Caco-2 (cell line): ENCODE data around the gene ZMYM3. TPM values are rescaled to one million over a fixed set of nuclear protein-coding genes. Genes with fewer than 3 reads are reported as not detected.

Source experiments
- BruUV-seq: library from RNA; stranded (reverse); fragments of 400-500 nt; replicated peaks from 2 replicates; lab custom pipeline; 2021; lab: Mats Ljungman, UMichigan
- CTCF ChIA-PET: fragments of 300-600 bp; sonication (Branson Sonifier 250); formaldehyde crosslinking; loops from one replicate; lab custom pipeline; 2022; ENCODE audit warnings: antibody characterized with exemption; lab: Charles Lee
- POLR2A ChIA-PET: fragments of 300-600 bp; sonication (Branson Sonifier 250); formaldehyde crosslinking; loops from one replicate; lab custom pipeline; 2022; ENCODE audit warnings: antibody characterized with exemption; lab: Charles Lee
- DNase-seq, 2 experiments: peaks; one replicate each; pipeline versions ENCODE4 v3.0.0 to v3.0.0-alpha.2; 2020 to 2022
- H3K27me3 ChIP-seq: replicated peaks from 2 replicates; pipeline ENCODE4 v1.6.0; 2011; ENCODE audit warnings: low read length; ENCODE audit not compliant: control insufficient read depth, insufficient read depth
- H3K36me3 ChIP-seq: 2 replicates; pipeline ENCODE4 v1.5.1; 2011; ENCODE audit warnings: low read length; ENCODE audit not compliant: control insufficient read depth, insufficient read depth
- H3K4me1 ChIP-seq: fragments of 250-450 bp; sonication (Bioruptor Pico); 2 replicates; pipeline ENCODE4 v1.5.1; 2020; ENCODE audit warnings: mild to moderate bottlenecking
- H3K4me3 ChIP-seq: 2 replicates; pipeline ENCODE4 v1.5.1; 2011; ENCODE audit warnings: low read depth, mild to moderate bottlenecking, control low read depth, low read length
- H3K9me3 ChIP-seq: fragments of 250-450 bp; sonication (Bioruptor Pico); 2 replicates; pipeline ENCODE4 v1.5.1; 2020; ENCODE audit warnings: mild to moderate bottlenecking, moderate library complexity
- H3K27ac Mint-ChIP-seq: one replicate; pipeline ENCODE4 v1.8.0; 2022; ENCODE audit warnings: mixed read lengths; ENCODE audit not compliant: unreplicated experiment
- H3K27me3 Mint-ChIP-seq: one replicate; pipeline ENCODE4 v1.8.0; 2022; ENCODE audit warnings: mixed read lengths; ENCODE audit not compliant: insufficient read depth, unreplicated experiment
- H3K36me3 Mint-ChIP-seq: one replicate; pipeline ENCODE4 v1.8.0; 2022; ENCODE audit warnings: mild to moderate bottlenecking, mixed read lengths; ENCODE audit not compliant: insufficient read depth, unreplicated experiment
- H3K4me1 Mint-ChIP-seq: one replicate; pipeline ENCODE4 v1.8.0; 2022; ENCODE audit warnings: low read depth, mixed read lengths; ENCODE audit not compliant: unreplicated experiment
- H3K4me3 Mint-ChIP-seq: one replicate; pipeline ENCODE4 v1.8.0; 2022; ENCODE audit warnings: mild to moderate bottlenecking, moderate library complexity, mixed read lengths; ENCODE audit not compliant: unreplicated experiment
- H3K9me3 Mint-ChIP-seq: one replicate; pipeline ENCODE4 v1.8.0; 2022; ENCODE audit warnings: mixed read lengths; ENCODE audit not compliant: unreplicated experiment
- intact Hi-C: fragments of 100-400 bp; cut with micrococcal nuclease; formaldehyde crosslinking; loops from one replicate; pipeline ENCODE4 v1.10.0; 2022; ENCODE audit not compliant: unreplicated experiment
- total RNA-seq: library from RNA; stranded (reverse); gene quantifications from 2 replicates; pipeline ENCODE4 v1.2.3, GENCODE V29; 2022
- TF ChIP-seq, protein P1 (sequence below), 2 experiments: fragments of 200-600 bp in 1 of 2; IDR thresholded peaks; 1 replicate in 1 of 2; 2 replicates in 1 of 2; pipeline versions ENCODE4 v1.5.1 to v1.8.0; 2011 to 2022; ENCODE audit warnings: antibody characterized with exemption in 1 of 2, control low read depth in 1 of 2, inconsistent platforms in 1 of 2, low read depth in 1 of 2, low read length in 1 of 2, mild to moderate bottlenecking in 1 of 2, moderate library complexity in 1 of 2; ENCODE audit not compliant: insufficient read depth in 1 of 2, severe bottlenecking in 1 of 2, unreplicated experiment in 1 of 2

ZMYM3 gene
- total RNA-seq, 1 experiment from 2014 or later = 55.1 TPM

DNA sequence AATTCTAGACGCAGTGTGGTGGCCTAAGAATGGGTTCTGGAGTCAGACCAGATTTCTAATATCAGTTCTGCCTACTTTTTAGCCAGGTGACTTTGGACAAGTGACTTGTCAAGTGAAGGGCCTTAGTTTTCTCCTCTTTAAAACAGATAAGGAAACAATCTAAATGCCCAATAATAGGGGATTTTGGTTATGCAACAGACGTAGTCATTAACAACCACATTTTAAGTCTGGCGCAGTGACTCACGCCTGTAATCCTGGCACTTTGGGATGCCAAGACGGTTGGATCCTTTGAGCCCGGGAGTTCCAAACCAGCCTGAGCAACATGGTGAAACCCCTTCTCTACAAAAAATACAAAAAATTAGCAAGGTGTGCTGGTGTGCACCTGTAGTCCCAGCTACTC, 2.1 kb upstream of the ZMYM3 start:
- peaks cover 7% of the 10 kb centered on the region for H3K4me1 Mint-ChIP-seq
- no peak for DNase-seq
- BruUV-seq = no TSS peak
- no peaks in the 10 kb centered on the region for H3K9me3 ChIP-seq
- ChIA-PET POLR2A (no interaction called here), CTCF (no interaction called here)
- H3K27ac Mint-ChIP-seq = peak overlapping the region; percentile 82
- TF ChIP-seq, protein P1, sequence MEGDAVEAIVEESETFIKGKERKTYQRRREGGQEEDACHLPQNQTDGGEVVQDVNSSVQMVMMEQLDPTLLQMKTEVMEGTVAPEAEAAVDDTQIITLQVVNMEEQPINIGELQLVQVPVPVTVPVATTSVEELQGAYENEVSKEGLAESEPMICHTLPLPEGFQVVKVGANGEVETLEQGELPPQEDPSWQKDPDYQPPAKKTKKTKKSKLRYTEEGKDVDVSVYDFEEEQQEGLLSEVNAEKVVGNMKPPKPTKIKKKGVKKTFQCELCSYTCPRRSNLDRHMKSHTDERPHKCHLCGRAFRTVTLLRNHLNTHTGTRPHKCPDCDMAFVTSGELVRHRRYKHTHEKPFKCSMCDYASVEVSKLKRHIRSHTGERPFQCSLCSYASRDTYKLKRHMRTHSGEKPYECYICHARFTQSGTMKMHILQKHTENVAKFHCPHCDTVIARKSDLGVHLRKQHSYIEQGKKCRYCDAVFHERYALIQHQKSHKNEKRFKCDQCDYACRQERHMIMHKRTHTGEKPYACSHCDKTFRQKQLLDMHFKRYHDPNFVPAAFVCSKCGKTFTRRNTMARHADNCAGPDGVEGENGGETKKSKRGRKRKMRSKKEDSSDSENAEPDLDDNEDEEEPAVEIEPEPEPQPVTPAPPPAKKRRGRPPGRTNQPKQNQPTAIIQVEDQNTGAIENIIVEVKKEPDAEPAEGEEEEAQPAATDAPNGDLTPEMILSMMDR (IDR thresholded peaks at IDR 0.05; ENCODE audit: insufficient read depth in 1 of 2, low read depth in 1 of 2, low read length in 1 of 2, severe bottlenecking in 1 of 2, unreplicated experiment in 1 of 2) = no peak
- peaks cover 15% of the 10 kb centered on the region; the same call in 1 of the 2 replicates for H3K4me1 ChIP-seq
- H3K27me3 ChIP-seq = no peaks in the 10 kb centered on the region
- no peak overlapping the region for H3K4me3 ChIP-seq
- H3K27me3 Mint-ChIP-seq = no peaks in the 10 kb centered on the region
- peaks cover 20% of the 10 kb centered on the region for H3K36me3 Mint-ChIP-seq
- H3K4me3 Mint-ChIP-seq = peak overlapping the region; percentile 85
- intact Hi-C loops = no loop called here
- no peaks in the 10 kb centered on the region; the same call in 1 of the 2 replicates for H3K36me3 ChIP-seq
- H3K9me3 Mint-ChIP-seq = no peaks in the 10 kb centered on the region

DNA sequence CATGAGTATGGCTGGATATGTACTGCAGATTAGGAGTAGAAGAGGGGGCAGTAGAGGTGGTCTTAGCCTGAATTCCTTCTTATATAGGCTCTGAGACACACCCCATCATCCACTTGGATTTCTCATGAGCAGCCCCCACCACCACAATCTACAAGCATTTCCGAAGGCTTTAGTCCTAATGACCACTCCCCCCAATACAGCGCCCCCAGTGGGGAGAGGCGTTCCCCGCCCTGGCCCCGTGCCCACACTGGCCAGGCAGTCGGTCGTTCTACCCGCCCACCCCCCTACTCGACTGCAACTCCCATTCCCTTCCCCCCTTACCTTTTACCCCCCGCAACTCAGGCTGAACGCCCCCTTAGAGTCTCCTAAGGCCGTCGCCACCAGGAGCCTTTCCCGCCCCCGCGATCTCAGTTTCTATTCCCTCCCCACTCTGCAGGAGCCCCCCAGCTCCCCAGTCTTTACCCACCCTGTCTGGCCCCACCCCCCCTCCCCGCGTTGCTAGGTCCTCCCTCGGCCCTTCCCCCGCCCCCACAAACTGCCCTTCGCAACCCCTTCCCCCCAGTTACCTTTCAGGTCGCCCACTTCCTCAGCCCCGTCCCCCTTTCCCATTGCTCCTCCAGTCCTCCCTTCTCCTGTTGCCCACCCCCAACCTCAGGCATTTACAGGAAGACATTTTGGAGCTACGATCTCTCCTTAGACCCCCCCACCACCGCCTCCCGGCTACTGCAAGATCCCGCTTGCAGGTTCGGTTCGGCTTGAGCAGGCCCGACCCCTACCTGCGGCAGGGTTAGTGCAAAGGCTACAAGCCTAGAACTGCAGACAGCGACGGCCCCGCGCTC, 468 bp downstream of the ZMYM3 start:
- H3K4me1 Mint-ChIP-seq = peaks cover 7% of the 10 kb centered on the region
- ChIA-PET CTCF (no interaction called here), POLR2A (interaction anchor here (1.1 to 2.0 kb wide), 2 partner anchors 30 to 70 kb away, joined by 5 to 11 read pairs; partner anchors contain the start of gene NONO)
- H3K9me3 Mint-ChIP-seq = no peaks in the 10 kb centered on the region
- peak overlapping the region; percentile 82 for H3K27ac Mint-ChIP-seq
- intact Hi-C loops = loop anchor here (1.0 to 5.0 kb wide), 2 partner anchors 70 to 114 kb away; partner anchors contain the start of gene TAF1
- H3K4me1 ChIP-seq = peaks cover 15% of the 10 kb centered on the region; the same call in 1 of the 2 replicates
- no peaks in the 10 kb centered on the region; the same call in 1 of the 2 replicates for H3K36me3 ChIP-seq
- peaks cover 30% of the 10 kb centered on the region for H3K36me3 Mint-ChIP-seq
- no peaks in the 10 kb centered on the region for H3K27me3 Mint-ChIP-seq
- peak overlapping the region; percentile 85 for H3K4me3 Mint-ChIP-seq
- DNase-seq = peak; percentile 48 to 64
- no peaks in the 10 kb centered on the region for H3K9me3 ChIP-seq
- TF ChIP-seq, protein P1 (IDR thresholded peaks at IDR 0.05; ENCODE audit: insufficient read depth in 1 of 2, low read depth in 1 of 2, low read length in 1 of 2, severe bottlenecking in 1 of 2, unreplicated experiment in 1 of 2) = peak; percentile 40 to 54
- H3K4me3 ChIP-seq = peak overlapping the region; percentile 89
- BruUV-seq = no TSS peak
- no peaks in the 10 kb centered on the region for H3K27me3 ChIP-seq

DNA sequence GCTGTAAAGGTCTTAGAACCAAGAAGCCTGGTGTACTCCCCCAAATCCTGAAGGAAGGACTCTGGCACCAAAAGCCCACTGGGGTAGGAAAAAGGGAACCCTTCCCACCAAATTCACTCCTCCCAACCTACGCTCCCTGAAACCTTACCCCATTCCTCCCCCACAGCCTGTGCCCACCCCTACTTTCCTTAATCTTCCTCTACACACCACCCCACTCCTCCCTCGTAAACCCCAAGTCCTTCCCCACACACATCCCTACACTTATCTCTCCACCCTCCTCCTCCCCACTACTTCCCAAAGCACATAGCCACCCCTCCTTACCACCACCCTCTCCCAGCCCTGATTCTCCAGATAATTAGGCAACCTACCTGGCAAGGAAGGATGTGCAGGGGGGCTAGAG, 1.7 kb downstream of the ZMYM3 start:
- TF ChIP-seq, protein P1 (IDR thresholded peaks at IDR 0.05; ENCODE audit: insufficient read depth in 1 of 2, low read depth in 1 of 2, low read length in 1 of 2, severe bottlenecking in 1 of 2, unreplicated experiment in 1 of 2) = no peak
- Histone ChIP-seq H3K9me3 (no peaks in the 10 kb centered on the region), H3K27me3 (no peaks in the 10 kb centered on the region), H3K4me1 (peaks cover 15% of the 10 kb centered on the region; the same call in 1 of the 2 replicates), H3K36me3 (no peaks in the 10 kb centered on the region; the same call in 1 of the 2 replicates), H3K4me3 (peak overlapping the region; percentile 5; the same call in 1 of the 2 replicates)
- CTCF ChIA-PET = no interaction called here
- DNase-seq = no peak
- no peak overlapping the region for H3K4me3 Mint-ChIP-seq
- H3K4me1 Mint-ChIP-seq = peaks cover 7% of the 10 kb centered on the region
- H3K9me3 Mint-ChIP-seq = no peaks in the 10 kb centered on the region
- H3K27ac Mint-ChIP-seq = no peak overlapping the region
- intact Hi-C loops = loop anchor here (5.0 kb wide), 1 partner anchor 115 kb away; the partner anchor contains the start of gene TAF1
- POLR2A ChIA-PET = no interaction called here
- BruUV-seq = no TSS peak
- H3K36me3 Mint-ChIP-seq = peaks cover 42% of the 10 kb centered on the region
- no peaks in the 10 kb centered on the region for H3K27me3 Mint-ChIP-seq
